D721Med (cell line): ENCODE results near the gene ZNF25.
"Not testable (repeated sequence)": the region's sequence is repeated elsewhere in the genome, so short reads cannot be mapped to it uniquely, and the experiment has no call there.

Source experiments
- DNase-seq: peaks from one replicate; pipeline ENCODE4 v3.0.0; 2011; ENCODE audit warnings: low spot score; ENCODE audit not compliant: insufficient read length
- FAIRE-seq: peaks from 2 replicates; lab custom pipeline; 2011; peaks lifted over from hg19 to GRCh38; lab: Jason Lieb, UNC
- CTCF ChIP-seq: IDR thresholded peaks from 2 replicates; pipeline ENCODE4 v1.5.1; 2012; ENCODE audit warnings: mild to moderate bottlenecking, control low read depth; ENCODE audit not compliant: insufficient read depth; ENCODE audit errors: missing control alignments

The ZNF25 gene

GRCh38 chr10:37976091-37976879 is at the start of gene ZNF25:
Gene ZNF25, minus strand, starts transcription at chr10:37976647. Its CDS starts 4,925 bp downstream, at chr10:37971722.
- FAIRE-seq (no peak), DNase-seq (peak; percentile 40)
- peak; percentile 69 for TF ChIP-seq CTCF

GRCh38 chr10:38025283-38025682 is 48.8 kb upstream of the ZNF25 start:
- no peak for TF ChIP-seq CTCF
- FAIRE-seq (no peak), DNase-seq (no peak)

GRCh38 chr10:38019124-38019523 is 42.7 kb upstream of the ZNF25 start:
- not testable (repeated sequence) for FAIRE-seq, DNase-seq

GRCh38 chr10:38016354-38016753 is 39.9 kb upstream of the ZNF25 start:
- DNase-seq (no peak), FAIRE-seq (no peak)
- no peak for TF ChIP-seq CTCF

GRCh38 chr10:38010119-38010903 is 33.9 kb upstream of the ZNF25 start, which contains the start of gene ZNF33A:
Gene ZNF33A, plus strand, starts transcription at chr10:38010675. Its CDS starts 1,667 bp downstream, at chr10:38012342.
- no peak for FAIRE-seq
- DNase-seq: peak; percentile 54
- TF ChIP-seq CTCF: no peak

- FAIRE-seq (no peak), DNase-seq (no peak)
Measured at GRCh38 chr10:38007991-38008390, 31.5 kb upstream of the ZNF25 start.

More at GRCh38 chr10:38007991-38008390, 31.5 kb upstream of the ZNF25 start:
- no peak for TF ChIP-seq CTCF
